Measurements from ENCODE around the gene BRD1. TPM values are rescaled to one million over a fixed set of nuclear protein-coding genes. Genes with fewer than 3 reads are reported as not detected.

Gene BRD1
- total RNA-seq, 1 experiment from 2014 or later, result 31.3 TPM

GRCh38 chr22:49866134-49866533 is 38.5 kb upstream of the BRD1 start:
- intact Hi-C loops (cut with micrococcal nuclease), result no loop called here
- DNase-seq (ENCODE audit: low read depth, low spot score), result no peak
- Histone ChIP-seq H3K36me3 (ENCODE audit: control insufficient read depth in 1 of 2, insufficient read depth in 2 of 2, low read length in 2 of 2) (peaks cover 0 to 5% of the 10 kb centered on the region in 2 experiments; a peak in 1 of 4 replicates), H3K4me3 (replicated peaks in 1 of 2; ENCODE audit: low read depth in 1 of 2, low read length in 2 of 2) (no peak overlapping the region), H3K9ac (ENCODE audit: low read length) (no peak overlapping the region), H3K27ac (ENCODE audit: low read depth, low read length) (no peak overlapping the region), H3K27me3 (ENCODE audit: insufficient read depth, low read length) (no peaks in the 10 kb centered on the region), H3K4me1 (ENCODE audit: control insufficient read depth in 1 of 2, insufficient read depth in 2 of 2, low read length in 2 of 2) (no peaks in the 10 kb centered on the region), H3K4me2 (ENCODE audit: low read length) (no peak overlapping the region), H3K9me3 (ENCODE audit: control insufficient read depth in 1 of 2, insufficient read depth in 1 of 2, low read depth in 1 of 2, low read length in 2 of 2) (peaks cover 18 to 25% of the 10 kb centered on the region in 2 experiments; a peak in 2 of 4 replicates), H3K9me2 (ENCODE audit: insufficient read depth) (no peaks in the 10 kb centered on the region), H3K79me2 (ENCODE audit: insufficient read depth, low read length) (peaks cover 99% of the 10 kb centered on the region), H4K20me1 (ENCODE audit: insufficient read depth) (0 out of 2 replicates have a peak, but pooled peaks cover 4% of the 10 kb centered on the region), H2AFZ (ENCODE audit: low read depth, low read length, poor library complexity, severe bottlenecking) (no peak overlapping the region)
- TF ChIP-seq RAD21 (IDR thresholded peaks at IDR 0.05; ENCODE audit: low read depth) (no peak), YY1 (IDR thresholded peaks at IDR 0.05; ENCODE audit: extremely low read depth, insufficient replicate concordance, low read depth, low read length) (no peak), ZNF274 (IDR thresholded peaks at IDR 0.05; ENCODE audit: low read depth, low read length) (no peak), ZBTB33 (IDR thresholded peaks at IDR 0.05; ENCODE audit: extremely low read depth, insufficient replicate concordance, low read length) (no peak), CTCF (IDR thresholded peaks at IDR 0.05 in 2 of 3, conservative IDR thresholded peaks at IDR 0.05 in 1 of 3; ENCODE audit: borderline replicate concordance in 1 of 3, insufficient read depth in 1 of 3, low read depth in 2 of 3, low read length in 2 of 3) (no peak), ZFX (IDR thresholded peaks at IDR 0.05) (no peak), SIN3A (IDR thresholded peaks at IDR 0.05; ENCODE audit: low read depth) (no peak), MAX (IDR thresholded peaks at IDR 0.05) (no peak), CBX3 (IDR thresholded peaks at IDR 0.05; ENCODE audit: low read depth) (no peak), EZH2 (IDR thresholded peaks at IDR 0.05) (no peak), ATF3 (IDR thresholded peaks at IDR 0.05) (no peak), EGR1 (IDR thresholded peaks at IDR 0.05; ENCODE audit: low read depth) (no peak), TCF7L2 (IDR thresholded peaks at IDR 0.05; ENCODE audit: borderline replicate concordance, extremely low read depth, insufficient read depth, insufficient read length) (no peak), SRF (IDR thresholded peaks at IDR 0.05; ENCODE audit: low read depth) (no peak), POLR2A (IDR thresholded peaks at IDR 0.05; ENCODE audit: borderline replicate concordance, extremely low read depth, insufficient read depth, insufficient read length) (no peak), EZH2phosphoT487 (IDR thresholded peaks at IDR 0.05; ENCODE audit: borderline replicate concordance) (no peak), CEBPB (IDR thresholded peaks at IDR 0.05; ENCODE audit: low read depth) (no peak), FOSL1 (IDR thresholded peaks at IDR 0.05; ENCODE audit: low read depth) (no peak)
- CTCF ChIA-PET, result interaction anchor here (0.7 kb wide), 1 partner anchor 8 kb away, joined by 3 read pairs; no protein-coding TSS in a partner anchor
- RAD21 ChIA-PET (ENCODE audit: low non-redundant PET in 1 of 2, low total read pairs in 2 of 2, uncharacterized antibody in 2 of 2, unreplicated experiment in 2 of 2), result no interaction called here
- ATAC-seq, result no peak
- BruUV-seq (replicated peaks), result no TSS peak
- POLR2A ChIA-PET, result no interaction called here
